HG03378 (cell line): Measurements from ENCODE around the gene CWC27.

Experiments used
- ATAC-seq: cut with Tn5 transposase; IDR thresholded peaks from one replicate; pipeline ENCODE4 v1.9.1; 2021; ENCODE audit warnings: mild to moderate bottlenecking, moderate library complexity; ENCODE audit not compliant: unreplicated experiment

The CWC27 gene

DNA sequence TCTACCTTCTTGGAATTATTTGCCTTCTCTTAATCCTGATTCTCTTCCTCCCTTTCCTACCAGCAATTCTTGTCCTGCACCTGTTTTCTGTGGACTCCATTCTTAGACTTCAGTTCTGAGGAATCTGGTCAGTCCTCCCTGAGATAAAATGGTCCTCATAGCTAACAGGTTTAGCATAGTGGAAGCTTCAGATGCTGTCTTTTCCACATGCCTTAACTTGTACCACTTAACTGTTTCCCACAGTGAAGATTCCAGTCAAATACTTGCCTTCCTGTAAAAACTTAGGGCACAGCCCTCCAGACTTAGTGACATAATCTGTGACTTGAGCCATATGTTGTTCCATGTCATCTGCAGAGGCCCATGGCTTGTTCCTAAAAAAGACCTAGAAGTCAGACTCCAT lies 261.3 kb downstream of the CWC27 start:
- ATAC-seq = no peak

DNA sequence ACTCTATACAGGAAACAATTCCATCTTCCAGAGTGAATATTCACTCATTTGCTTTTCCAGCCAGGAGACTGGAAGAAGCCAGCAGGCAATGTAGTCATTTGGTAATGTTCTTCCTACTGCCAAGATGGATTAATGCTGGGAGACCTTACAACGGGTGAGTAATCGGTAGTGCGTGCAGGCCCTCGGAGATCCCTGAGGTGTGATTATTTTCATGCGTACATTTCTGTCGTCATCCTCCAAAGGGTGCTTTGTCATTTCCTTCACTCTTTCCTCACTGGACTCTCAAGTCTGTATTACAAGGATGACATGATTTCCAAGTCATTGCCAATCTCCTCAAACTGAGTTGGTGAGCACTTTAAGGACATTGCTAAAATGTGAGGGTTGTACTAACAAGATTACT lies 263.5 kb downstream of the CWC27 start:
- ATAC-seq = no peak

DNA sequence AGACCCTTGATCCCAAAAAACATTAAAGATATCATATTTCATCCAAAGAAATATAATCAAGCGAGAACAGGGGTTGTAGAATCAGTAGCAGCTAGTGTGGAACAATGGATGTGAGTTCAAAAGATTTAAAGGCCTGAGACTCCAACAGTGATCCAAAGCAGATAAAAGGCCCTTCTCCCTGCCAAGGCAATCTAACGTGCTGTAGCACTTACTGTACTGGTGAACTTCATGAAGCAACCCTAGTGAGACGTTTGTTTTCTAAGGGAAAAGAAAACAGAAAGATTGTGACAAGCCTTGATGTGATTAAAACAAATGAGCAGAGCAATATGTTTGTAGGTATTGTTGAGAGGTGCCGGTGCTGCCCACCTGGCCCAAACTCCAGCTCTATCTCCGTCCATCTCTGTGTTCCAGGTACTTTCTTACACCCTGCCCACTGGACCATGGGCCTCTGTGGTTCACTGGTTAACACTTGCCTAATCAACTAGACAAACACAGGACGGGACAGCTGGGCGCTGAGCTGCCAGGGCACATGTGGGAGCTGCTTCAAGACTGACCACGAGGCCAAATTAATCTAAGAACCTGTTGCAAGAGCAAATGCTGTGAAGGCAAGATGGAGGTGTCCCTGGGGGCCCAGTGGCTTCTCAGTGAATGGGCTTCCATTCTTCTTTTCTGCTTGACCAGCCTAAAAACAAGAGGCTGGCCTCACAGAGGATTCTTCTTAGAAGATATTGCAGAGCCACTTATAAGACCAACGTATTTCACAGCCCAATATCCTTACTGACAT lies 265.5 kb downstream of the CWC27 start:
- no peak for ATAC-seq

DNA sequence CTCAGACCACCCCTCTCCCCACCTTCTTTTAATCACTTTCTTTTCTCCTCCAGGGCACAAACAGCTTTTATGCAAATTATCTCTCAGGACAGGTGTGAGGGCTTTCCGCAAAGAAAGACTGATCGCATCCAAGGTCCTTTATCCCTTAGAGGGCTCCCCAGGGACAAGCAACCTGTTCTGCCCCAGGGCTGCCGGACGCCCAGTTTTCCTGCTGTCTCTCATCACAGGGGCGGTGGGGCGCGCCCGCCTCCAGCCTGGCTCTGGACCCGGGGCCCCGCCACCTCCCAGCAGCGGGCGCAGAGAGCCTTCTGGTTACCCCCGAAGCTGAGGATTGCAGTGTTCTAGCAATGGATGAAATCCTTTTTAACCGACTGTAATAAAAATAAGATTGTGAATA lies 266.1 kb downstream of the CWC27 start:
- no peak for ATAC-seq

DNA sequence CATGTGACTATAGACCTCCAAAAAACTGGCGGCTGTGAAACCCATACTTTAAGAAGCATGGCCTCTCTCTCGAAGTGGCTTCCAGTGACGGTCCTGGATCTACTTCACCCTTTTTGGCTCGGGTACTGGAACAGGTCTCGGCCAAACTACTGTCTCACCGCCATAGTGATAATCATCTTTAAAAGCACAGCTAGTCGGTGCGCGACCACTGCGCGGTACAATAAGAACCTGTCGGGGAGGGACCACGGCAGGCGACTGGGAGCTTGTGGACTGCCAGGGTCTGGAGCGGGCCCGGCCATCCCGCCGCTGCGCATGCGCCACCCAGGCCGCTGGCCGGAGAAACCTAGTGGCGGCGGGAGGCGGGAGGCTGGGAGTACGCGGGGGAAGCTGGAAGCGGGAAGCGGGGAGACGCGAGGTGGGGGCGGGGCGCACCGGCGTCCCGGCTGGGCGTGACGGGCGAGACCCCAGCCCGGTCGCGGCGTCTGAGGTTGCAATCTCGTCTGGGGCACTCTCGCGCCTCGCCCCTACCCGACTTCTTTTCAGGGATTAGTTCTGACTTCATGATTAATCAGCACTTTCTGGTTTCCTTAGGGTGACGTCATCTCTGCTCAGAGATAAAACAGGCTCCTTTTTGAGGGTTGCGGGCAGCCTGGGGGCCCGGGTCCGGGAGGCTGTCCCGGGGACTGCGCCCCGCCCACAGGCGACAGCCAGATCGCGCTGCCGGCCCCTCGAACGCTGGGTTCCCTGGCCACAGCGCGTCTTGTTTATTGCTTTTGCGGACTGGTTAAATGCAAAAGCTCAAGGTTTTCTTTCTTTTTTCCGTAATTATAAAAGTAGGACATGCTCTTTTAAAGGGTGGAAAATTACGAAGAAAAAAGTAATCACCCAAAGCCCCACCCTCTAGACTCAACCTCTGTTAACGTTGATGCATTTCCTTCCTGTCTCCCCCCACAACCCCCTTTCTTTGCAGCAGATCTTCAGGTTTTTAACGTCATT lies 266.8 kb downstream of the CWC27 start:
- peak; percentile 85 for ATAC-seq

DNA sequence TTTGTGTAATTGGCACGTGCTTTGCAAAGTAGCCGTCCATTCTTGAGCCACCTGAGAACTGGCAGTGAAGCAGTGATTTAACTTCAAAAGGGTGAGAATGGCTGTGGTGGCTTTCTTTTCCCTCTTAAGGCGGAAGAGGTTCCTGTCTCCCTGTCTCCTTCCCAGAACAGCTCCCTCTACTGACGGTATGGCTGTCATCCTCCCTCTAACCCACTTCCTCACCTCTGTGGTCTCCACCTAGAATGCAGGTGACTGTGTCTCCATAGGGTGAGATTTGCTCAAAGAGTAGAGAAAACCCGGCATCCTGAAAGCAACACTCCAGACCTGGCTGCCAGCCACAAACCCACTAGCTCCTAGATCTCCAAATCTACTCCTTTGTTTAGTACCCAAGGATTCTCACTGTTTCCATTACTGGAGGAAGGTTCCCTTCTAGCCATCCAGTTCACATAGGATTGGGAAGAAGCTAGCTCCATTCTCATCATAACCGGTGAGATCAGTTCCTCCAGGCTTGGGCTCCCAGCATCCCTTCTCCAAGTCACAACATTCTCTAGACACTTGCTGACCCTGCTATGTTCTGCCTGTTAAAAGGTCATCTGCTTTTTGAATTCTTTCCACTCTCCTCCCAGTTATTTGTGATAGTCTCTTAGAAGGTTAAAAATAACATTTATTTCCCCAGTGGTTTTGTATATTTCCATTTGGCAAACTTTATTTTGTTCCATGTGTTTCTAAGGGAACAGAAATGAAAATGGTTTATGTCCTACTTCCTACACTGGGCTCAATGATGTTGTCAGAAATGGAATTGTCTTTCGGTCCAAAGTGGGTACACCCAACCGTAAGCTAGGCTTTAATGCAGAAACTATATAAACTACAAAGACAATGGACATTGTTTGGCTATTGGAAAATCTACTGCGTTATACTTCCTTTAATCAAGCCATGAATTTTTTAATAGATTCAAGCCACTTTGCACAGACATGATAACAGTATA lies 269.4 kb downstream of the CWC27 start:
- no peak for ATAC-seq

DNA sequence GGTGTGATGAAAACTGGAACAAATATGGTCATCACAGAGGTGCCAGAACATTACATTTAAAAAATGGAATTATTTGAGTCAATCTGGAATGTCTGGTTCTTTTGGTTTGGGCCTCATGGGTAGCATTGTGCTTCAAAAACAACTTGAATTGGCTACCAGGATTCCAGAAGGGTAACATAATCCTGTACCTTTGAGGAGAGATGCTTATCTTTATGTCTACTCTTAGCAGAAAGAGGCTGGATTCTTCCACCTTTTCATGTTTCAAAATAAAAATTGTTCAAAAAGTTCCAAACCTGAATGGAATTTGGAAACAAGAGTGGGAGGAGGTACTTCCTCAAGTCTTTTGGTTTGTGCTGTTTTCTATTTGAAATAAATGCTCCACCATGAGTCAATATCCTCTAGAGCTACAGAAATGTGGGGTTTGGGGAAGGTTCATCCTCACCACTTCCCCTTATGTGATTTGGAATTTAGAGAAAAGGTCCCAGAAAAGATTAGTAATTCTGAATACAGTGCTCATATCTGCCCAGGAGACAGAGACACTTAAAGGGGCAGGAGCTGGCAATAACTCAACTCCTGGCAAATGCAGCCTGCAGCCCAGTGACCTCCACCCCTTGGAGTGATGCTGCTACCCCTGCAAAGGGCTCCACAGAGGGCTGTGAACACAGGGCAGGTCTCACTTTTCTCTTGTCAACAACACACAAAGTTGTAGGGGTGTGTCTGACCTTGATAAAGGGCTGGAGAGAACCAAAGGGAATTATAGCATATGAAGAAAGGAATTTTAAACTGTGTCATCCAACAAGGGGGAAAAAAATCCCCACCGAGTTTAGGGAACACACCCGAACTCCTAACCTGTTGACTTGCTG lies 272.8 kb downstream of the CWC27 start:
- no peak for ATAC-seq

DNA sequence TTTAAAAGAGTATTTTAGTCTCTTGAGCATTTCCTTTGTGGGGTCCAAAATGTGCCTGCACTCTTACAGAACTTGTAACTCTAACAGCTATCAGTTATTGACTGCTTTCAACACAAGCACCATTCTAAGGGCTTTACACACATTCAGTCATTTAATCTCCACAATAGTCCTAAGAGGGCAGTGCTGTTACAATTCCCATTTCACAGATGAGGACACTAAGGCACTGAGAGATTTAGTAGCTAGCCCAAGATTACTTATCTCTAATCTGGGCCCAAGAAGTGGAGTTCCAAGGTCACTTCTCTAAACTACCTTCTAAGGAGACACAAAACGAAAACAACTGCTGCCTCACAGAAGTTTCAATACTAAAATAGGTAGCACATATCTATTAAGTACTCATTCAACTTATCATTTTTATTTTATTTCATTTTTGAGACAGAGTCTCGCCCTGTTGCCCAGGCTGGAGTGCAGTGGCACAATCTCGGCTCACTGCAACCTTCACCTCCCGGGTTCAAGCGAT lies 275.2 kb downstream of the CWC27 start:
- ATAC-seq = peak; percentile 26

DNA sequence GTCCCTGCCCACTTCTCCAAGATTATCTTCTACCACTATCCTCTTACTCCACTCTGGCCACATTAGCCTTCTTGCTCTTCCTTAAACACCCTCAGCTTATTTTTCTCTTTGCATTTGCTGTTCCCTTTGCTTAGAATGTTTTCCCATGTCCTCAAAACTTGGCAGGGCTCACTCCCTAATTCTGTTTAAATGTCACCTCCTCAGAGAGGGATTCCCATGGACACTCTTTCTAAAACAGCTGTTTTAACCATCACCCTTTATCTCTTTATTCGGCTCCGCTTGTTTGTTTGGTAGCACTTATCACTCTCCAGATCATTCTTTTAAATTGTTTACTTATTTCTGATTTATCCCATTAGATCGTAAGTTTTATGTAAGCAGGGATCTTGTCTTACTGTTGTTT lies 278.5 kb downstream of the CWC27 start:
- no peak for ATAC-seq

DNA sequence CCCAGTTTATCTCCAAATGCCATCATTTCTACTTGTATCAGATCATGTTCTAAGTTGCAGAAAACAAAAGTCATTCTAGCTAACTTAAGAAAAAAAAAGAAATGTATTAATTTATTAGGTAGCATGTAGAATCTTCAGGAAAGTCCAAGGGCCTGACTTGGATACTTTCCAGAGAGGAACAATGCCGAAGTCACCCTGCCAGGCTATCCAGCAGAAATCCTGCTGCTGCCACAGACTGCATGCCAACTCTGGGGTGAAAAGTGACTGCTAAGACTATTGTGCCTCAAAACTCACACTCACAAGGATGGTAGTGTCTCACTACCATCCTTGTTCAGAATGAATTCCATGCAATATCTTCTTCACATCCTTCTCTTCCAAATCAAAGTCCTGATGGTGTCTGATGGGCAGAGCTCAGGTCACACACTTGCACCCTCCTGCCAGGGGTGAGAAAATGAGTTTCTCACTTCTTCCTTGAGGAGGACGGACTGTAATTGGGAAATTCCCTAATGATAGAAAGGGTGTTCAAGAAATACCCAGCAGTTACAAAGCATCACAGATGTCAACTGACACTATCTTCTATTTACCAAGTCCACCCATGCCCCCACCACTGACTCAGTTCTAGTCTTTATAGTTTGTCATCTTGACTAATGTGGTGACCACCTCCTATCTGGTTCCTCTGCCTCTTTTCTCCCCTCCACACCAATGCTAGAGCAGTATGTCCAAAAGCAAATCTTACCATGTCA lies 279.4 kb downstream of the CWC27 start:
- peak; percentile 56 for ATAC-seq

DNA sequence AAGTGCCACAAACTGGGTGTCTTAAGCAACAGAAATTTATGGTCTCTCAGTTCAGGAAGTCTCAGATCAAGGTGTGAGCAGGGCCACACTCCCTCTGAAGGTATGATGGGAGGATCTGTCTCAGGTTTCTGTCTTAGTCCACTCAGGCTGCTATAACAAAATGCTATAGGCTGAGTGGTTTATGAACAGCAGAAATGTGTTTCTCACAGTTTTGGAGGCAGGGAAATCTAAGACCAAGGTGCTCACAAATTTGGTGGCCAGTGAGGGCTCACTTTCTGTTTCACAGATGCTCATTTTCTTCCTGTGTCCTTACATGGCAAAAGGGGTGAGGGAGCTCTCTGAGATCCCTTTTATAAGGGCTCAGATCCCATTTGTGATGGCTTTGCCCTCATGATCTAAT lies 281.4 kb downstream of the CWC27 start:
- ATAC-seq = peak; percentile 33

DNA sequence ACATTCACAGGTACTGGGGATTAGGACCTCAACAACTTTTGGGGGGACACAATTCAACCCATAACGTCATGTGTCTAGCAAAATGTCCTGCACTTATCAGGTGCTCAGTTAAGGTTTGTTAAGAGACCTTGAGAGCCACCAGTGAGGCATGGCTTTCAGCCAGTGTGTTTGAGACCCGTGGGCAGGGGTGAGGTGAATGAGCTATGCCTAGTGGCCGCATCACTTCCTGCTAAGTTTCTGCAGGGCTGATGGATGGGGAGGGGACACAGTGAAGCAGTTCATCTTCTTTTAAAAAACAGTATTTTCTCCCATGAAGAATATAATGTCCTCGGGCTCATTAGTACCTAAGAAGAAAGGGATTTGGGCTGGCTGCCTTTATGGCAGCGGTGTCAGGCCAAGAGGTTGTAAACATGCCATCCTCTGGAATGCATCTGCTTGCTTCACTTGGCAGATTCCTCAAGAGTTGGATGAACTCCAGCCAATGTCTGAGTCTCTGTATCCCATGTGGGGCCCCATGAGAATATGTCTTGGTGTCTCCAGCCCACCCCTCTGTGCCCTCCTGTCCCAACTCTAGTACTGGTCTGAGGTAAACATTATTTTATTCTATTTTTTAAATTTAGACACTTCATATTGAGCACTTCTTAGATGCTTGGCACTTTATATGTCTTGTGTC lies 282.2 kb downstream of the CWC27 start:
- ATAC-seq = no peak

DNA sequence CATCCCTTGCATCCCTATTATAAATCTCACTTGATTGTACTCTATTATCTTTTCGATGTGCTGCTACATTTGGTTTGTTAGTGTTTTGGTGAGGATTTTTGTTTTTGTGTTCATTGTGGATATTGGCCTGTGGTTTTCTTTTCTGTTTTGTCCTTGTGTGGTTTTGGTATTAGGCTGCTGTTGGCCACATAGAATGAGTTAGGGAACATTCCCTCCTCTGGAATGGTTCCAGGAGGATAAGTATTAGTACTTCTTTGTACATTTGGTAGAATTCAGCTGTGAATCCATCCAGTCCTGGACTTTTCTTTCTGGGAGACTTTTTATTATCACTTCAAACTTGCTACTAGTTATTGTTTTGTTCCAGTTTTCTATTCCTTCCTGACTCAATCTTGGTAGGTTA lies 287.2 kb downstream of the CWC27 start:
- no peak for ATAC-seq

DNA sequence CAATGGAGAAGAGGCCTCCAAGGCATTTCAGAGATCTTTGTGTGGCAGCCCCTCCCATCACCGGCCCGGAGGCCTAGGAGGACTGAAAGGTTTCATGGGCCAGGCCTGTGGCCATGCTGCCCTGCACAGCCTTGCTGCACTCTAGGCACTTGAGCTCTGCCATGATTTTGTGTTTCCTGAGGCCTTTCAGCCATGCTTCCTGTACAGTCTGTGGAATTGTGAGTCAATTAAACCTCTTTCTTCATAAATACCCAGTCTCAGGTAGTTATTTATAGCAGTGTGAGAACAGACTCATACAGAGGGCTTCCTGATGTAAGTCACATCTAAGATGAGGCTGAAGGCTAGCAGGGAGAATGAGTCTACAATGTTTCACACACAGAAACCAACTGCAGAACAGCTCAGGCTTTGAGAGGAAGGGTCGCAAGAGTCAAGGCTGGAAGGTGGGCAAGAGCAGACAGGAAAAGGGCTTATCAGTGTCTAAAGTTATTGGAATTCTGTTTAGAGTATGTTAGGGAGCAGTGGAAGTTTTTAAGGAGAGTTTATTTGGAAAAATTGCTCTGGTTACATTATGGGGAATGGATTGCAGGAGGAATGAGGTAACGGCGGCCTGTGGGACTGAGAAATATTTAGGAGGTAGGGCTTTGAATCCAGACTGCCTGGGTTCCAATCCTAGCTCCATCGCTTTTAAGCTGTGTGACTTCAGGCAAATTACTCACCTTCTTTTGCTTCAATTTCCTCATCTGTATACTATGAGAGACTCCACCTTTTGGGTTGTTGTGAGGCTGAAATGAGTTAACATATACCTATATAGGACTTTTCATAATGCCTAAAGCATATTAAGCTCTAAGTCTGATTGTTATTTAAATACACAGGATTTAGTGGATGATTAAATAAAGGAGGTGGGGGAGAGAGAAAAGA lies 291.2 kb downstream of the CWC27 start:
- no peak for ATAC-seq

DNA sequence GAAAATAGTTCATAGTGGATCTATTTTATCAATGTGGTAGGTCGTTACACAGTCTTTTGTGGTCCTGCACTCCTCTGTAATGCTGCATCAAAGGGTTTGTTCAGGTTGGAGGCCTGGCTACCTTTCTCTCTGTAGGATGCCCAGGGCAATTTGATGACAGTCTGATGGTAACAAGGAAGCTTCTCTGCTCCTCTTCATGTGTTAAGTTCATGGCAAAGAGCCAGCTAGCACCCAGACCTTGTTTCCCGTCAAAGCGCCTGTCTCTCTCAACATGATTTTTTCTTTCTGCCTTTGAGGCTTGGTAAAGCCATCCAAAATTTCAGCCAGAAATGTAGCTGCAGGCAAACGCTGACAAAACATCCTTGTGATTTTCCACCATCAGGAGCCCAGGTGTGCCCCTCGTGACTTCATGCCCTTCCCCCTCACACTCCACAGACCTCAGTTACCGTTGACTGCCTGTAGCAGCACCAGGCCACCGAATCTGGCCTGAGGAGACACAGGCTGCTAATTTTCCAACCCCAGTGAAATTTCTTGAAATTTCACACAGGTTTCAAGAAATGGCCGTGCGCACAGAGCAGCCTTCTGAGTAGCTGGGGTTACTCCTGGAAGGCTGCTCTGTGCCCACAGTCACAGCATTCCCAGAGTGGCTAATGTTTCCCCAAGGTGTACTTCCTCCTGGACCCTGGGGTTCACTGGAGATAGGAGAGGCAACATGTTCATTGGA lies 292.7 kb downstream of the CWC27 start:
- peak; percentile 50 for ATAC-seq

DNA sequence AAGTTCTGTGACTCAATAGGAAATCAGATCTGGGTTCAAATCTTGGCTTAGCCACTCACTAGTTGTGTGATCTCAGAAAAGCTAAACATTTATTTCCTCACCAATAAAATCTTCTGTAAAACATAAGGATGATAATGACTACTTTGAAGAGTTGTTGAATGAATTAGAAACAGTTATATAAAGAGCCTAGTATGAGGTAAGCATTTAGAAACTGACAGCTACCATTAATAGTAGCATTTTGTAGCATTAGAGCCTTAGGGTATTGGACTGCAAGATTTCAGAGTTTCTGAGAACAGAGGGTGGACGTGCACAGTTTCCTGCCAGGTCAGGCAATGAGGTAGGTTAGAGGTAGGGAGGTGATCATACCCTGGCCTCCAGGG lies 293.2 kb downstream of the CWC27 start:
- ATAC-seq = peak; percentile 22
